AG09309 (cell line): ENCODE data around the gene CPZ.

Source experiments
- DNase-seq: peaks from one replicate; pipeline ENCODE4 v3.0.0-alpha.2; 2010; ENCODE audit warnings: low read depth
- H3K4me3 ChIP-seq: 2 replicates; pipeline ENCODE4 v1.5.1; 2011; ENCODE audit warnings: mild to moderate bottlenecking, low read depth, low read length, moderate library complexity; ENCODE audit not compliant: control insufficient read depth
- TF ChIP-seq, protein P1 (sequence below): IDR thresholded peaks from 2 replicates; pipeline ENCODE4 v1.5.1; 2011; ENCODE audit warnings: mild to moderate bottlenecking, low read depth, low read length, inconsistent platforms; ENCODE audit not compliant: insufficient read depth, control insufficient read depth; ENCODE audit errors: missing control alignments

CPZ gene

GRCh38 chr4:8599091-8599460 is 6.5 kb downstream of the CPZ start:
- H3K4me3 ChIP-seq = no peak overlapping the region
- TF ChIP-seq, protein P1, sequence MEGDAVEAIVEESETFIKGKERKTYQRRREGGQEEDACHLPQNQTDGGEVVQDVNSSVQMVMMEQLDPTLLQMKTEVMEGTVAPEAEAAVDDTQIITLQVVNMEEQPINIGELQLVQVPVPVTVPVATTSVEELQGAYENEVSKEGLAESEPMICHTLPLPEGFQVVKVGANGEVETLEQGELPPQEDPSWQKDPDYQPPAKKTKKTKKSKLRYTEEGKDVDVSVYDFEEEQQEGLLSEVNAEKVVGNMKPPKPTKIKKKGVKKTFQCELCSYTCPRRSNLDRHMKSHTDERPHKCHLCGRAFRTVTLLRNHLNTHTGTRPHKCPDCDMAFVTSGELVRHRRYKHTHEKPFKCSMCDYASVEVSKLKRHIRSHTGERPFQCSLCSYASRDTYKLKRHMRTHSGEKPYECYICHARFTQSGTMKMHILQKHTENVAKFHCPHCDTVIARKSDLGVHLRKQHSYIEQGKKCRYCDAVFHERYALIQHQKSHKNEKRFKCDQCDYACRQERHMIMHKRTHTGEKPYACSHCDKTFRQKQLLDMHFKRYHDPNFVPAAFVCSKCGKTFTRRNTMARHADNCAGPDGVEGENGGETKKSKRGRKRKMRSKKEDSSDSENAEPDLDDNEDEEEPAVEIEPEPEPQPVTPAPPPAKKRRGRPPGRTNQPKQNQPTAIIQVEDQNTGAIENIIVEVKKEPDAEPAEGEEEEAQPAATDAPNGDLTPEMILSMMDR = no peak
- DNase-seq = no peak

- TF ChIP-seq, protein P1 = no peak
- H3K4me3 ChIP-seq = no peak overlapping the region
- peak; percentile 72 for DNase-seq
Measured at GRCh38 chr4:8599657-8600056, 7.1 kb downstream of the CPZ start.

DNA sequence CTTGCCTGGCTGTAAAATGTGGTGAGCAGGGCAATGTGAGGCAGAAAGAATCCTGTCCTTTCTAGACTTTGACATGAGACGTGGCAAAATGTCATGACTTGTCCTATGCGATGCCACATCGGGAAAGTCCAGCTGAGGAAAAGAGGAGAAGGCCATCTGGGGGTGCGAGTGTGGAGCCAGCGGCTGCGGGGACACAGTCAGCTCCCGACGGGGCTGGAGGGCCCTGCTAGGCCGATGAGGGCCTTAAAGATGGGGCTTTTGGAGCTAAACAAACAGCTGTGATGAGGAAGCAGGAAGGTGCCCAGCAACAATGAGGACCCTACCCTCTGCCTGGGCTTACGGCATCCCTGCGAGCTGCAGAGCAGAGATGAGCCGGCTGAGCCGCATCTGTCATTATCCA is 7.7 kb downstream of the CPZ start:
- DNase-seq = no peak
- TF ChIP-seq, protein P1 = no peak
- no peak overlapping the region for H3K4me3 ChIP-seq

GRCh38 chr4:8600686-8601085 is 8.1 kb downstream of the CPZ start:
- H3K4me3 ChIP-seq = no peak overlapping the region
- TF ChIP-seq, protein P1 = no peak
- DNase-seq = no peak

DNA sequence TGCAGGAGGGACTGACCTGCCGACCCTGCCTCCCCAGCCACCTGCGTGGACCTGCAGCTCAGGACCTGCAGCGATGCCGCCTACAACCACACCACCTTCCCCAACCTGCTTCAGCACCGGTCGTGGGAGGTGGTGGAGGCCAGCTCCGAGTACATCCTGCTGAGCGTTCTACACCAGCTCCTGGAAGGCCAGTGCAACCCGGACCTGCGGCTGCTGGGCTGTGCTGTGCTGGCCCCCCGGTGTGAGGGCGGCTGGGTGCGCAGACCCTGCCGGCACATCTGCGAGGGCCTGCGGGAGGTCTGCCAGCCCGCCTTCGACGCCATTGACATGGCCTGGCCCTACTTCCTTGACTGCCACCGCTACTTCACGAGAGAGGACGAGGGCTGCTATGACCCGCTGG is 8.5 kb downstream of the CPZ start:
- DNase-seq = no peak
- TF ChIP-seq, protein P1 = no peak
- no peak overlapping the region for H3K4me3 ChIP-seq

DNA sequence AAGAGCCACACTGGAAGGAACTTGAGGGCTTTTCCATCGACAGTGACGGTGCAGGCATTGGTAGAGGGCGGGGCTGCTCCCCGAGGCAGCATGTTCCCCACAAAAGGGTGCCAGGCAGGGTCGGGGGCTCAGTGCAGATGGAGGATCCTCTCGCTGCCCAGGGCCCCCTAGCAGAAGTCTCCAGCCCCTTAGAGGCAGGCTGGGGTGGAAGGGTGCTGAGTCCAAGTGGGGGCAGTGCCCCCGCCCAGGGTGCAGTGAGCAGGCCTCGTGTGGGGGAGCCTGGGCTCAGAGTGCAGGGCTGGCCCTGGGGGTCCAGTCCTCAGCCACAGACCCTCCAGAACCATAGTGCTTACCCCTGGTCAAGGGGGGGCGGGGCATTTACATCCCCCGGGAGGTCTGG is 9.0 kb downstream of the CPZ start:
- TF ChIP-seq, protein P1 = no peak
- DNase-seq = no peak
- no peak overlapping the region for H3K4me3 ChIP-seq
